Activated naive CD4-positive, alpha-beta T cell treated with anti-CD3 and anti-CD28 coated beads, Interleukin-2, amount 10 ng/mL, durations not matched to agents 7 days and 5 days (primary cell): ENCODE data around the gene CEACAM5.
"Not testable (repeated sequence)": the region's sequence is repeated elsewhere in the genome, so short reads cannot be mapped to it uniquely, and the experiment has no call there.

Source experiments
- CTCF ChIA-PET: fragments of 350-600 bp; sonication (Branson Sonifier 250); formaldehyde crosslinking; loops from one replicate; lab custom pipeline; 2021; ENCODE audit warnings: antibody characterized with exemption; lab: Charles Lee
- DNase-seq: peaks from one replicate; pipeline ENCODE4 v3.0.0-alpha.2; 2020
- H3K27ac Mint-ChIP-seq: one replicate; pipeline ENCODE4 v1.8.0; 2021; ENCODE audit warnings: mild to moderate bottlenecking, moderate library complexity, mixed read lengths
- H3K27me3 Mint-ChIP-seq: one replicate; pipeline ENCODE4 v1.8.0; 2021; ENCODE audit warnings: mild to moderate bottlenecking, mixed read lengths
- H3K36me3 Mint-ChIP-seq: one replicate; pipeline ENCODE4 v1.8.0; 2021; ENCODE audit warnings: mixed read lengths
- H3K4me1 Mint-ChIP-seq: one replicate; pipeline ENCODE4 v1.8.0; 2021; ENCODE audit warnings: mixed read lengths
- H3K4me3 Mint-ChIP-seq: one replicate; pipeline ENCODE4 v1.8.0; 2021; ENCODE audit warnings: mild to moderate bottlenecking, moderate library complexity, mixed read lengths
- H3K9me3 Mint-ChIP-seq: one replicate; pipeline ENCODE4 v1.8.0; 2021; ENCODE audit warnings: mixed read lengths

Gene CEACAM5

GRCh38 chr19:41758846-41759245 is 50.4 kb downstream of the CEACAM5 start:
- Mint-ChIP-seq H3K27ac (no peak overlapping the region), H3K36me3 (no peaks in the 10 kb centered on the region), H3K4me1 (peaks cover under 1% of the 10 kb centered on the region), H3K9me3 (no peaks in the 10 kb centered on the region), H3K4me3 (no peak overlapping the region), H3K27me3 (peaks cover 85% of the 10 kb centered on the region)
- CTCF ChIA-PET = no interaction called here
- no peak for DNase-seq

- H3K27ac Mint-ChIP-seq = no peak overlapping the region
- no peaks in the 10 kb centered on the region for H3K36me3 Mint-ChIP-seq
- H3K27me3 Mint-ChIP-seq = peaks cover 69% of the 10 kb centered on the region
- CTCF ChIA-PET = interaction anchor here (0.8 to 0.9 kb wide), 2 partner anchors 11 to 17 kb away, joined by 3 read pairs; no protein-coding TSS in a partner anchor
- no peak overlapping the region for H3K4me3 Mint-ChIP-seq
- peaks cover 3% of the 10 kb centered on the region for H3K4me1 Mint-ChIP-seq
- no peak for DNase-seq
- H3K9me3 Mint-ChIP-seq = no peaks in the 10 kb centered on the region
Measured at GRCh38 chr19:41767115-41767514, 58.7 kb downstream of the CEACAM5 start.

- CTCF ChIA-PET, H3K27ac Mint-ChIP-seq, DNase-seq, H3K9me3 Mint-ChIP-seq, H3K36me3 Mint-ChIP-seq, H3K4me3 Mint-ChIP-seq: not testable (repeated sequence)
- H3K27me3 Mint-ChIP-seq = peaks cover 69% of the 10 kb centered on the region
- peaks cover 12% of the 10 kb centered on the region for H3K4me1 Mint-ChIP-seq
Measured at GRCh38 chr19:41768105-41768504, 59.7 kb downstream of the CEACAM5 start.

GRCh38 chr19:41769608-41770007 is 61.2 kb downstream of the CEACAM5 start:
- H3K4me3 Mint-ChIP-seq = no peak overlapping the region
- CTCF ChIA-PET = interaction anchor here (1.3 to 1.8 kb wide), 2 partner anchors 15 to 16 kb away, joined by 5 to 12 read pairs; no protein-coding TSS in a partner anchor
- DNase-seq = no peak
- H3K9me3 Mint-ChIP-seq = no peaks in the 10 kb centered on the region
- H3K4me1 Mint-ChIP-seq = peaks cover 25% of the 10 kb centered on the region
- H3K27ac Mint-ChIP-seq = no peak overlapping the region
- no peaks in the 10 kb centered on the region for H3K36me3 Mint-ChIP-seq
- H3K27me3 Mint-ChIP-seq = peaks cover 72% of the 10 kb centered on the region

GRCh38 chr19:41771410-41771809 is 63.0 kb downstream of the CEACAM5 start:
- Mint-ChIP-seq H3K9me3 (no peaks in the 10 kb centered on the region), H3K27ac (no peak overlapping the region), H3K36me3 (no peaks in the 10 kb centered on the region), H3K4me3 (no peak overlapping the region), H3K27me3 (peaks cover 75% of the 10 kb centered on the region), H3K4me1 (peaks cover 38% of the 10 kb centered on the region)
- no peak for DNase-seq
- CTCF ChIA-PET = interaction anchor here (0.7 to 1.8 kb wide), 3 partner anchors 14 to 42 kb away, joined by 3 to 12 read pairs (median 4); no protein-coding TSS in a partner anchor

- H3K4me3 Mint-ChIP-seq = peak overlapping the region; percentile 9
- DNase-seq = peak; percentile 71
- CTCF ChIA-PET = interaction anchor here (0.9 to 2.4 kb wide), 3 partner anchors 10 to 21 kb away, joined by 3 to 19 read pairs (median 6); no protein-coding TSS in a partner anchor
- H3K9me3 Mint-ChIP-seq = no peaks in the 10 kb centered on the region
- H3K4me1 Mint-ChIP-seq = peaks cover 38% of the 10 kb centered on the region
- H3K36me3 Mint-ChIP-seq = no peaks in the 10 kb centered on the region
- peaks cover 95% of the 10 kb centered on the region for H3K27me3 Mint-ChIP-seq
- no peak overlapping the region for H3K27ac Mint-ChIP-seq
Measured at GRCh38 chr19:41774515-41774980, 66.1 kb downstream of the CEACAM5 start.

GRCh38 chr19:41776700-41777099 is 68.3 kb downstream of the CEACAM5 start:
- Mint-ChIP-seq H3K4me3 (no peak overlapping the region), H3K27me3 (peaks cover 98% of the 10 kb centered on the region), H3K36me3 (no peaks in the 10 kb centered on the region), H3K4me1 (peaks cover 38% of the 10 kb centered on the region), H3K27ac (no peak overlapping the region), H3K9me3 (no peaks in the 10 kb centered on the region)
- CTCF ChIA-PET = interaction anchor here (0.9 to 1.9 kb wide), 5 partner anchors 14 to 41 kb away, joined by 3 to 16 read pairs (median 4); no protein-coding TSS in a partner anchor
- DNase-seq = no peak
